SK-N-SH (cell line): ENCODE results near the gene EIF1. TPM values are rescaled to one million over a fixed set of nuclear protein-coding genes. Genes with fewer than 3 reads are reported as not detected.

Experiments used
- CTCF ChIA-PET: fragments of 300-600, 350-600 bp; formaldehyde crosslinking; extraction: SDS; loops from one replicate; lab custom pipeline; 2021; lab: Yijun Ruan, JAX
- POLR2A ChIA-PET: fragments of 350-600 bp; sonication (Branson Sonifier 250); formaldehyde crosslinking; extraction: SDS; loops from one replicate; lab custom pipeline; 2020; ENCODE audit warnings: antibody characterized with exemption, inconsistent platforms; lab: Yijun Ruan, JAX
- DNase-seq: peaks from one replicate; pipeline ENCODE4 v3.0.0; 2012
- H2AFZ ChIP-seq: fragments of 200-600 bp; sonication (generic); 2 replicates; pipeline ENCODE4 v1.8.1; 2016; ENCODE audit warnings: antibody characterized with exemption, mild to moderate bottlenecking, low read depth
- H3F3A ChIP-seq: fragments of 200-600 bp; sonication (generic); replicated peaks from 2 replicates; pipeline ENCODE3; 2016; ENCODE audit warnings: antibody characterized with exemption, mild to moderate bottlenecking; ENCODE audit not compliant: insufficient read depth
- H3K27ac ChIP-seq, 2 experiments: fragments of 200-500 bp in 1 of 2; fragments of 200-600 bp in 1 of 2; sonication (Bioruptor generic) in 1 of 2; sonication (generic), shearing (Covaris generic) in 1 of 2; 2 replicates each; pipeline versions ENCODE4 v1.5.1 to v1.6.1; 2014 to 2016; ENCODE audit warnings: low read depth in 2 of 2, inconsistent platforms in 1 of 2, low read length in 1 of 2, mild to moderate bottlenecking in 1 of 2, mixed read lengths in 1 of 2
- H3K27me3 ChIP-seq: fragments of 200-600 bp; sonication (generic), shearing (Covaris generic); 2 replicates; pipeline ENCODE4 v1.6.1; 2016; ENCODE audit warnings: mixed run types; ENCODE audit not compliant: insufficient read depth
- H3K36me3 ChIP-seq, 2 experiments: fragments of 200-500 bp in 1 of 2; fragments of 200-600 bp in 1 of 2; sonication (Bioruptor generic) in 1 of 2; sonication (generic) in 1 of 2; replicated peaks in 1 of 2; 2 replicates each; pipeline versions ENCODE3 to v1.5.1; 2014 to 2016; ENCODE audit warnings: low read length in 1 of 2, mild to moderate bottlenecking in 1 of 2; ENCODE audit not compliant: insufficient read depth in 2 of 2, control insufficient read depth in 1 of 2
- H3K4me1 ChIP-seq, 2 experiments: fragments of 200-500 bp in 1 of 2; fragments of 200-600 bp in 1 of 2; sonication (Bioruptor generic) in 1 of 2; sonication (generic), shearing (Covaris generic) in 1 of 2; 2 replicates each; pipeline versions ENCODE4 v1.5.1 to v1.6.1; 2014 to 2016; ENCODE audit warnings: low read depth in 1 of 2, low read length in 1 of 2, mixed run types in 1 of 2; ENCODE audit not compliant: insufficient read depth in 2 of 2, control insufficient read depth in 1 of 2
- H3K4me2 ChIP-seq: fragments of 200-600 bp; sonication (generic), shearing (Covaris generic); 2 replicates; pipeline ENCODE4 v1.6.1; 2017; ENCODE audit warnings: mixed run types
- H3K4me3 ChIP-seq, 2 experiments: fragments of 200-500 bp in 1 of 2; fragments of 200-600 bp in 1 of 2; sonication (Bioruptor generic) in 1 of 2; sonication (generic), shearing (Covaris generic) in 1 of 2; 2 replicates each; pipeline versions ENCODE4 v1.5.1 to v1.8.1; 2014 to 2016; ENCODE audit warnings: low read depth in 2 of 2, inconsistent platforms in 1 of 2, low read length in 1 of 2, mild to moderate bottlenecking in 1 of 2, mixed read lengths in 1 of 2, moderate library complexity in 1 of 2
- H3K79me2 ChIP-seq: fragments of 200-600 bp; sonication (generic); 2 replicates; pipeline ENCODE4 v1.8.1; 2017; ENCODE audit warnings: mild to moderate bottlenecking; ENCODE audit not compliant: insufficient read depth
- H3K9ac ChIP-seq: fragments of 200-600 bp; sonication (generic); 2 replicates; pipeline ENCODE4 v1.6.1; 2017; ENCODE audit warnings: mixed run types
- H3K9me2 ChIP-seq: fragments of 200-600 bp; sonication (generic); 2 replicates; pipeline ENCODE4 v1.6.1; 2017; ENCODE audit warnings: mixed run types
- H3K9me3 ChIP-seq: fragments of 200-600 bp; sonication (generic); 2 replicates; pipeline ENCODE4 v1.6.1; 2017; ENCODE audit warnings: mixed run types, mild to moderate bottlenecking, moderate library complexity
- H4K20me1 ChIP-seq: fragments of 200-600 bp; sonication (generic); 2 replicates; pipeline ENCODE4 v1.6.1; 2017; ENCODE audit warnings: mild to moderate bottlenecking, mixed run types; ENCODE audit not compliant: insufficient read depth
- ELF1 ChIP-seq: IDR thresholded peaks from 2 replicates; pipeline ENCODE4 v1.4.0; 2012
- EZH2phosphoT487 ChIP-seq: fragments of 200-600 bp; sonication (generic); IDR thresholded peaks from 2 replicates; pipeline ENCODE4 v1.6.1; 2017; ENCODE audit warnings: low read depth, mixed run types, mild to moderate bottlenecking, antibody characterized with exemption, moderate library complexity, borderline replicate concordance
- FOXM1 ChIP-seq: IDR thresholded peaks from 2 replicates; pipeline ENCODE4 v1.4.0; 2012; ENCODE audit warnings: low read depth, mild to moderate bottlenecking
- GABPA ChIP-seq: IDR thresholded peaks from 2 replicates; pipeline ENCODE4 v1.4.0; 2012; ENCODE audit warnings: low read depth, mild to moderate bottlenecking
- JUND ChIP-seq: IDR thresholded peaks from 2 replicates; pipeline ENCODE4 v1.4.0; 2012
- MXI1 ChIP-seq: IDR thresholded peaks from 2 replicates; pipeline ENCODE4 v1.6.1; 2012; ENCODE audit warnings: mild to moderate bottlenecking, low read depth, low read length, improper control_type of control experiment
- NRF1 ChIP-seq: IDR thresholded peaks from 2 replicates; pipeline ENCODE4 v1.6.1; 2012; ENCODE audit warnings: low read depth, mild to moderate bottlenecking, low read length
- POLR2AphosphoS5 ChIP-seq: IDR thresholded peaks from 2 replicates; pipeline ENCODE4 v1.6.1; 2012; ENCODE audit warnings: low read depth, low read length
- RAD21 ChIP-seq: IDR thresholded peaks from 2 replicates; pipeline ENCODE4 v1.6.1; 2012; ENCODE audit warnings: mild to moderate bottlenecking, low read length
- TAF1 ChIP-seq: IDR thresholded peaks from 2 replicates; pipeline ENCODE4 v1.6.1; 2012; ENCODE audit warnings: low read depth, mild to moderate bottlenecking, low read length, moderate library complexity, borderline replicate concordance
- TCF12 ChIP-seq: IDR thresholded peaks from 2 replicates; pipeline ENCODE4 v1.4.0; 2012
- YY1 ChIP-seq: IDR thresholded peaks from 2 replicates; pipeline ENCODE4 v1.4.0; 2012; ENCODE audit warnings: low read depth, mild to moderate bottlenecking
- WGBS: methylation state at CpG from one replicate; pipeline ENCODE4 v1.1.6; 2017; ENCODE audit warnings: low lambda C conversion rate; 5-methylcytosine and 5-hydroxymethylcytosine counted together
- polyA plus RNA-seq, 3 experiments: library from polyadenylated mRNA; depleted of rRNA; stranded (reverse); fragments of >200 nt; gene quantifications; 2 replicates each; pipeline ENCODE4 v1.2.3, GENCODE V29; 2012
- TF ChIP-seq, protein P1 (sequence below): IDR thresholded peaks from 2 replicates; pipeline ENCODE4 v1.4.0; 2012; ENCODE audit warnings: low read depth, borderline replicate concordance
- TF ChIP-seq, protein P2 (sequence below): fragments of 150-350 bp; IDR thresholded peaks from 2 replicates; pipeline ENCODE4 v1.6.1; 2017; ENCODE audit warnings: antibody characterized with exemption, low read length, low read depth, borderline replicate concordance
- TF ChIP-seq, protein P3 (sequence below): IDR thresholded peaks from 2 replicates; pipeline ENCODE4 v1.4.0; 2012; ENCODE audit warnings: low read depth, borderline replicate concordance

EIF1 gene
- polyA plus RNA-seq, 1 of the 3 experiments (the other 2 are of a cell fraction), result 300 TPM

DNA sequence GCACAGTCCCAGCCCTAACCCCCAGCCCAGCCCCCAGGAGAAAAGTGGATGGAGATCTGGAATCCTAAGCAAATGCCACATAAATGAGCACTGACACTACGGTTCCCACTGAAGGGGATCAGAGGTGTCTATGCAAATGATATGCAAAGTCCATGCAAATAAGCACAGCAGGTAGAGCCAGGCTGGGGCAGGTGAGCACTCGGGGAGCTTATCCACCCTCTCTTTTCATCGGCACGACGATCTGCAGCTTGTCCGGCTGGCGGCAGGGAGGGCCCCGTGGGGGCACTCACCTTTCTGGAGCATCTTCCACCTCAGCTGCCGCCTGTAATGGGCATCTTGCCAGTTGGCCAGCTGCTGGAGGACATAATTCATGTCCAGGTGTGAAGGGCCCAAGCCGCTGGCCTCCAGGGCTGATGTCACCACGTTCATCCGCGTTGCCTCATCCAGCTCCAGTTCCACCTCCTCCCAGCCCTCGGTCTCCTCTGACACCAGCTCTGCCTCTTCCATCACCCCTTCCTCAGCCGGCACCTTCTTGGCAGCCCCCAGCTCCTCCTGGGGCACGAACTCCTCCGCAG, 35.9 kb downstream of the EIF1 start:
- CTCF ChIA-PET, result interaction anchor here (0.6 to 24.8 kb wide), 6 partner anchors 10 to 79 kb away, joined by 3 to 405 read pairs (median 10); partner anchors contain the start of genes FKBP10, JUP and P3H4
- no peaks in the 10 kb centered on the region for H3K36me3 ChIP-seq
- no peaks in the 10 kb centered on the region for H3K9me3 ChIP-seq
- H3K27ac ChIP-seq, result no peak overlapping the region
- no peaks in the 10 kb centered on the region for H3F3A ChIP-seq
- no peaks in the 10 kb centered on the region for H4K20me1 ChIP-seq
- H3K9ac ChIP-seq, result no peak overlapping the region
- H3K4me3 ChIP-seq, result no peak overlapping the region
- no peaks in the 10 kb centered on the region for H3K27me3 ChIP-seq
- no peaks in the 10 kb centered on the region for H3K79me2 ChIP-seq
- no peak for DNase-seq
- no peaks in the 10 kb centered on the region for H3K9me2 ChIP-seq
- WGBS, result 67% methylated on average over 9 of the region's 17 CpGs
- H3K4me2 ChIP-seq, result no peak overlapping the region
- no peak overlapping the region for H2AFZ ChIP-seq
- H3K4me1 ChIP-seq, result no peaks in the 10 kb centered on the region
- POLR2A ChIA-PET, result no interaction called here
- TF ChIP-seq NRF1 (no peak), JUND (no peak), GABPA (no peak), EZH2phosphoT487 (no peak), MXI1 (no peak), POLR2AphosphoS5 (no peak), ELF1 (no peak), TCF12 (no peak), YY1 (no peak), FOXM1 (no peak)
- TF ChIP-seq, protein P1, sequence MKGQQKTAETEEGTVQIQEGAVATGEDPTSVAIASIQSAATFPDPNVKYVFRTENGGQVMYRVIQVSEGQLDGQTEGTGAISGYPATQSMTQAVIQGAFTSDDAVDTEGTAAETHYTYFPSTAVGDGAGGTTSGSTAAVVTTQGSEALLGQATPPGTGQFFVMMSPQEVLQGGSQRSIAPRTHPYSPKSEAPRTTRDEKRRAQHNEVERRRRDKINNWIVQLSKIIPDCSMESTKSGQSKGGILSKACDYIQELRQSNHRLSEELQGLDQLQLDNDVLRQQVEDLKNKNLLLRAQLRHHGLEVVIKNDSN, result no peak
- TF ChIP-seq, protein P2, sequence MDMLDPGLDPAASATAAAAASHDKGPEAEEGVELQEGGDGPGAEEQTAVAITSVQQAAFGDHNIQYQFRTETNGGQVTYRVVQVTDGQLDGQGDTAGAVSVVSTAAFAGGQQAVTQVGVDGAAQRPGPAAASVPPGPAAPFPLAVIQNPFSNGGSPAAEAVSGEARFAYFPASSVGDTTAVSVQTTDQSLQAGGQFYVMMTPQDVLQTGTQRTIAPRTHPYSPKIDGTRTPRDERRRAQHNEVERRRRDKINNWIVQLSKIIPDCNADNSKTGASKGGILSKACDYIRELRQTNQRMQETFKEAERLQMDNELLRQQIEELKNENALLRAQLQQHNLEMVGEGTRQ, result no peak
- TF ChIP-seq, protein P3, sequence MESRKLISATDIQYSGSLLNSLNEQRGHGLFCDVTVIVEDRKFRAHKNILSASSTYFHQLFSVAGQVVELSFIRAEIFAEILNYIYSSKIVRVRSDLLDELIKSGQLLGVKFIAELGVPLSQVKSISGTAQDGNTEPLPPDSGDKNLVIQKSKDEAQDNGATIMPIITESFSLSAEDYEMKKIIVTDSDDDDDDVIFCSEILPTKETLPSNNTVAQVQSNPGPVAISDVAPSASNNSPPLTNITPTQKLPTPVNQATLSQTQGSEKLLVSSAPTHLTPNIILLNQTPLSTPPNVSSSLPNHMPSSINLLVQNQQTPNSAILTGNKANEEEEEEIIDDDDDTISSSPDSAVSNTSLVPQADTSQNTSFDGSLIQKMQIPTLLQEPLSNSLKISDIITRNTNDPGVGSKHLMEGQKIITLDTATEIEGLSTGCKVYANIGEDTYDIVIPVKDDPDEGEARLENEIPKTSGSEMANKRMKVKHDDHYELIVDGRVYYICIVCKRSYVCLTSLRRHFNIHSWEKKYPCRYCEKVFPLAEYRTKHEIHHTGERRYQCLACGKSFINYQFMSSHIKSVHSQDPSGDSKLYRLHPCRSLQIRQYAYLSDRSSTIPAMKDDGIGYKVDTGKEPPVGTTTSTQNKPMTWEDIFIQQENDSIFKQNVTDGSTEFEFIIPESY, result no peak

DNA sequence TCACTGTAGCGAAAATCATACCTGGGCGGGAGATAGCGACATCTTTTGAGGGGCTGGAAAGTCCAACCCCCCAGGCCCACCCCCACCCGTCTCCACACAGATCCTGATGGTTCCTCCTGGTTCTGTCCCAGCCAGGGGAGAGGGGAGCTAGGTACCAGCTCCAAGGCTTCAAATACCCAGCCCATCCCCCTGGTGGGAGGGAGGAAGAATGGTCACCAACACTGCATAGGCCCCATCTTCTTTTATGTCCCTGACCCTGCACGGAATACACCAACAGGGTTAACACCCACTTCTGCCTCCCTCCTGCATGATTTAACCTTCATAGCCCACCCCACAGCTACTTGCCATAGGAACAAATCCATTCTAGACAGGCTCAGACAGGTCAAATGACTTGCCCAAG, 36.4 kb downstream of the EIF1 start:
- Histone ChIP-seq H3K9me2 (no peaks in the 10 kb centered on the region), H2AFZ (no peak overlapping the region), H3K4me3 (no peak overlapping the region), H3K36me3 (no peaks in the 10 kb centered on the region), H3K4me2 (no peak overlapping the region), H3K9ac (no peak overlapping the region), H3K79me2 (no peaks in the 10 kb centered on the region), H3K27ac (no peak overlapping the region), H4K20me1 (no peaks in the 10 kb centered on the region), H3K27me3 (no peaks in the 10 kb centered on the region; the same call in none of the 2 replicates), H3K4me1 (no peaks in the 10 kb centered on the region), H3K9me3 (no peaks in the 10 kb centered on the region), H3F3A (no peaks in the 10 kb centered on the region)
- 74% methylated on average over 5 of the region's 5 CpGs for WGBS
- POLR2A ChIA-PET, result interaction anchor here (1.0 kb wide), 1 partner anchor 29 kb away, joined by 4 read pairs; no protein-coding TSS in a partner anchor
- TF ChIP-seq, protein P3, result no peak
- TF ChIP-seq EZH2phosphoT487 (no peak), RAD21 (no peak), TAF1 (no peak), YY1 (no peak), FOXM1 (no peak)
- DNase-seq, result no peak
- CTCF ChIA-PET, result interaction anchor here (0.6 to 24.8 kb wide), 7 partner anchors 10 to 376 kb away, joined by 3 to 405 read pairs (median 7); partner anchors contain the start of genes FKBP10, JUP and P3H4
